Measurements from ENCODE around the gene GLYATL1B.
A peak's percentile ranks its signal among the peaks of the same experiment; 100 is the strongest.
"Not testable (repeated sequence)": the region's sequence is repeated elsewhere in the genome, so short reads cannot be mapped to it uniquely, and the experiment has no call there.

The GLYATL1B gene

GRCh38 chr11:59086007-59086406 is at the start of gene GLYATL1B:
Gene GLYATL1B, plus strand, starts transcription at chr11:59086307. Its CDS starts 0 bp downstream, at chr11:59086307.
- H3K27ac ChIP-seq; DNase-seq (ENCODE audit: low read depth, low spot score): not testable (repeated sequence)

- not testable (repeated sequence) for DNase-seq (ENCODE audit: low read depth, low spot score); H3K27ac ChIP-seq
Observed at GRCh38 chr11:59036542-59036941, 49.6 kb upstream of the GLYATL1B start.

- DNase-seq (ENCODE audit: low read depth, low spot score); H3K27ac ChIP-seq: not testable (repeated sequence)
Observed at GRCh38 chr11:59037434-59037833, 48.7 kb upstream of the GLYATL1B start.

- no peak for DNase-seq (ENCODE audit: low read depth, low spot score)
- H3K27ac ChIP-seq: no peak overlapping the region
Observed at GRCh38 chr11:59040607-59041006, 45.5 kb upstream of the GLYATL1B start.

- not testable (repeated sequence) for H3K27ac ChIP-seq; DNase-seq (ENCODE audit: low read depth, low spot score)
Observed at GRCh38 chr11:59051383-59051782, 34.7 kb upstream of the GLYATL1B start.

- not testable (repeated sequence) for DNase-seq (ENCODE audit: low read depth, low spot score); H3K27ac ChIP-seq
Observed at GRCh38 chr11:59052355-59052754, 33.8 kb upstream of the GLYATL1B start.

GRCh38 chr11:59053387-59053786 is 32.7 kb upstream of the GLYATL1B start:
- no peak for DNase-seq (ENCODE audit: low read depth, low spot score)
- H3K27ac ChIP-seq: no peak overlapping the region

- DNase-seq (ENCODE audit: low read depth, low spot score): peak; percentile 81
- not testable (repeated sequence) for H3K27ac ChIP-seq
Observed at GRCh38 chr11:59058120-59059033, 27.7 kb upstream of the GLYATL1B start.

- DNase-seq (ENCODE audit: low read depth, low spot score); H3K27ac ChIP-seq: not testable (repeated sequence)
Observed at GRCh38 chr11:59060096-59060495, 26.0 kb upstream of the GLYATL1B start.

- H3K27ac ChIP-seq: no peak overlapping the region
- no peak for DNase-seq (ENCODE audit: low read depth, low spot score)
Observed at GRCh38 chr11:59062602-59063529, 23.2 kb upstream of the GLYATL1B start.

- not testable (repeated sequence) for DNase-seq (ENCODE audit: low read depth, low spot score); H3K27ac ChIP-seq
Observed at GRCh38 chr11:59063996-59064727, 21.9 kb upstream of the GLYATL1B start.

- DNase-seq (ENCODE audit: low read depth, low spot score): no peak
- no peak overlapping the region for H3K27ac ChIP-seq
Observed at GRCh38 chr11:59069087-59069486, 17.0 kb upstream of the GLYATL1B start.

- H3K27ac ChIP-seq: no peak overlapping the region
- DNase-seq (ENCODE audit: low read depth, low spot score): no peak
Observed at GRCh38 chr11:59076876-59077571, 9.1 kb upstream of the GLYATL1B start.

- DNase-seq (ENCODE audit: low read depth, low spot score): no peak
- H3K27ac ChIP-seq: no peak overlapping the region
Observed at GRCh38 chr11:59078435-59078834, 7.7 kb upstream of the GLYATL1B start.

GRCh38 chr11:59079086-59079485 is 7.0 kb upstream of the GLYATL1B start:
- DNase-seq (ENCODE audit: low read depth, low spot score): no peak
- no peak overlapping the region for H3K27ac ChIP-seq

GRCh38 chr11:59080421-59080820 is 5.7 kb upstream of the GLYATL1B start:
- DNase-seq (ENCODE audit: low read depth, low spot score); H3K27ac ChIP-seq: not testable (repeated sequence)

GRCh38 chr11:59081430-59082020 is 4.6 kb upstream of the GLYATL1B start:
- not testable (repeated sequence) for DNase-seq (ENCODE audit: low read depth, low spot score); H3K27ac ChIP-seq

- DNase-seq (ENCODE audit: low read depth, low spot score): no peak
- no peak overlapping the region for H3K27ac ChIP-seq
Observed at GRCh38 chr11:59088162-59088561, 2.1 kb downstream of the GLYATL1B start.

GRCh38 chr11:59093576-59093975 is 7.5 kb downstream of the GLYATL1B start:
- H3K27ac ChIP-seq; DNase-seq (ENCODE audit: low read depth, low spot score): not testable (repeated sequence)

Data from epithelial cell of prostate (primary cell).